HTR-8/SVneo (cell line): ENCODE results near the gene OMP.

ENCODE experiments used
- DNase-seq: peaks from one replicate; pipeline ENCODE4 v3.0.0; 2011; ENCODE audit warnings: low spot score, mixed read lengths; ENCODE audit not compliant: insufficient read length
- FAIRE-seq: peaks from 2 replicates; lab custom pipeline; 2011; peaks lifted over from hg19 to GRCh38; lab: Jason Lieb, UNC

Gene OMP

DNA sequence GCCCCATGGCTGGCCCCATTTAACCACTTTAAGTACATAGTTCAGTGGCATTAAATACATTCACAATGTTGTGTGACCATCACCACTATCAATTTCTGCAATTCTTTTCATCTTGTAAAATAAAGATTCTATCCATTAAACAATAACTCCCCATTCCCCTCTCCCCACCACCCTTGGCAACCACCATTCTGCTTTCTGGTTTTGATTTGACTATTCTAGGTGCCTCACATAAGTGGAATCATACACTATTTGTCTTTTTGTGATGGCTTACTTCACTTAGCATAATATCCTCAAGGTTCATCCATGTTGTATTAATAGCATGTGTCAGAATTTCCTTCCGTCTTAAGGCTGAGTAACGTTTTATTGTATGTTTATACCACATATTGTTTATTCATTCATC is 32.4 kb downstream of the OMP start:
- DNase-seq (no peak), FAIRE-seq (no peak)

DNA sequence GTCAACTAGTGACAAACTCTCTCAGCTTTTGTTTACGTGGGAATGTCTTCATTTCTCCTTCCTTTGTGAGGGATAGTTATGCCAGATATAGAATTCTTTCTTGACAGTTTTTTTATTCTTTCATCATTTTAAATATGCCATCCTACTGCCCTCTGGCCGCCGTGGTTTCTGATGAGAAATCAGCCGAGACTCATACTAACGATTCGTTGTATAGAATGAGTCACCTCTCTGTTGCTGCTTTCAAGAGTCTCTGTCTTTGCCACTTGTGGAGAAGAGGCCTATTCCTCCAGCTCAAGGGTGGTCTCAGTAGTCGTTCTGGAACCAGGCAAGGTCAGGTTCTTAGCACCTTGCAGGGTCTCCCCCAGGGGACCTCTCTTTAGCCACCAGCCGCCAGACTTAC is 33.4 kb downstream of the OMP start:
- FAIRE-seq: peak; percentile 13
- peak; percentile 53 for DNase-seq

DNA sequence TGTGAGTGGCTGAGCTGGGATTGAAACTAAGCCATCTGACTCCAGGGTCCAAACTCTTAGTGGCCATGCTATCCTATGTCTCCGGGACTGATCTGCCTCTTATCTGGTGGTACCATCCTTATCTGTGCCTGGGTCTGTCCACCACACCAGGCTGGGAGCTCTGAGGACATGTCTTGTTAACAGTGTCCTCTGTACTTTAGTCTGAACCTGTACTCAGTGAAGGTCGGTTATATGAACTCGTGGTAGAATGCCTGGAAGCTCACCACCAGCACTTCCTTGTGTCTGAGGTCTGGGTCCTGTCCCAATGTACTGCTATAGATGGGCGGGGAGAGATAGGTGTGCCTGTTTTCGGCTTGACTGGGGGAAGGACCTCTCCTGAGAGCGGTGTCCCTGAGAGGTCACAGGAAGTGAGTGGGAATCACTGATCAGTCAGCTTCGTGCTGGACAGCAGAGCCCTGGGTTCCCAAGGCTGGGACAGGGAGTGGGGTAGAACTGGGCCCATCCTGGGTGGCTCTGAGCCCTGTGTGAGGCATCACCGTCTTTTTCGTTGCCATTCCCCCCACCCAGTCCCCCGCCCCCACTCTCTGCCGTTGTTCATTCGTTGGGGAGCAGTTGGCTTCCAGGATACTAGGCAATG is 34.3 kb downstream of the OMP start:
- FAIRE-seq: no peak
- DNase-seq: no peak

DNA sequence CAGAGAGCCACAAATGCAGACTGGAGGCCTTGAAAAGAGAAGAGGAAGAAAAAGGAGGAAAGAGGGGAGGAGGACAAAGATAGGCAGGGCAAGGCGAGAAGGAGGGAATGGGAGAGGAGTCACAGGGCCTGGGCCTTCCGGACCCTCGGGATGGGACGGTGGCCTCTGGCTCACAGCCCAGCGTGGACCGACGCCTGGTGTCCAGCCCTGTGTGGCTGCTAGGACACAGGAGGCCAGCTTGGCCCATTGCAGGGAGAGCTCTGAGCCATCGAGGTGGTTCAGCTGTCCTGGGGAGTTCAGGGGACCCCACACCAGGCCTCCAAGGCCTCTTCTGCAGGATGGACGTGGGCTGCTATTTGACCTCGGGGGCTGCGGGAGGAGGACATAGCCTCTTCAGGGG is 34.8 kb downstream of the OMP start:
- FAIRE-seq (no peak), DNase-seq (no peak)

DNA sequence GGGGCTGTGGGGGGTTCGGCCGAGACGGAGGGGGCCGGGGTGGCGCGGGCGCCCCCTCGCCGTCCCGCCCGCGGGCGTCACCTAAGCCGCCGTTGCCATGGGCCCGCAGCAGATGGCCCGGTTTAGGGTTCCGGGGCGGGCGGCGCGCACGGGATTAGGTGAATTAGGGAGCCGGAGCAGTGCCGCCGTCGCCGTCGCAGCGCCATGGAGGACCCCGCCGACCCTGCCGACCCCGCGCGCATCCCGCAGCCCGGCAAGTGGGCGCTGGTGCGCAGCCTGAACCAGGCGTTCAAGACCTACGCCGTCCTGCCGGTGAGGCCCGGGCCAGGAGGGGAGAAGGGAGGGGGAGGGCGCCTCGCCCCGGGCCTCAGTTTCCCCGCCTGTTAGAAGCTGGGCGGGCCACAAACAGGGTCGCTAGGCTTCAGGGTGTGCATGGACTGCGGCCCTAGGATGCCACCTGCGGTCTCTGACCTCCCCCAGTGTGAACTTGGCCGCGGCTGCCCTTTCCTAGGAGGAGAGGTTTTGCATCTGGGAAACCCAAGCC is 35.5 kb downstream of the OMP start:
- FAIRE-seq (no peak), DNase-seq (no peak)

DNA sequence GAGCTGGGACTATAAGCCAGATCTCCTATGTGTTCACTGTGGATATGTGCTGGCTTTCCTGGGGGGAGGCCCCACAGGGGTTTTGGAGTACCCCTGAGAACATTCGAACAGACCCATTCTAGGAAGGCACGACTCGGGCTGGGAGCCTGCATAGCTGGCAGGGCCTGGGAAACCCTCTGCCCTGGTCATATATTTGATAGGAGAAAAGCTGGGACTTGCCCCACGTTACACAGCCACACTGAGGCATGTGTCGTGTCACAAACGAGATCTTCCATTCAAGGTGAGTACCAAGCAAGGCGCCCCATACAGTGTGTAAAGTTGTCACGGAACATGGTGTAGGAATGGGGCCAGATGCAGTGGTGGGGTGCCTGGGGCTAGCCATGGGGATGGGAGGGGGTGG is 36.6 kb downstream of the OMP start:
- DNase-seq (no peak), FAIRE-seq (peak; percentile 83)

DNA sequence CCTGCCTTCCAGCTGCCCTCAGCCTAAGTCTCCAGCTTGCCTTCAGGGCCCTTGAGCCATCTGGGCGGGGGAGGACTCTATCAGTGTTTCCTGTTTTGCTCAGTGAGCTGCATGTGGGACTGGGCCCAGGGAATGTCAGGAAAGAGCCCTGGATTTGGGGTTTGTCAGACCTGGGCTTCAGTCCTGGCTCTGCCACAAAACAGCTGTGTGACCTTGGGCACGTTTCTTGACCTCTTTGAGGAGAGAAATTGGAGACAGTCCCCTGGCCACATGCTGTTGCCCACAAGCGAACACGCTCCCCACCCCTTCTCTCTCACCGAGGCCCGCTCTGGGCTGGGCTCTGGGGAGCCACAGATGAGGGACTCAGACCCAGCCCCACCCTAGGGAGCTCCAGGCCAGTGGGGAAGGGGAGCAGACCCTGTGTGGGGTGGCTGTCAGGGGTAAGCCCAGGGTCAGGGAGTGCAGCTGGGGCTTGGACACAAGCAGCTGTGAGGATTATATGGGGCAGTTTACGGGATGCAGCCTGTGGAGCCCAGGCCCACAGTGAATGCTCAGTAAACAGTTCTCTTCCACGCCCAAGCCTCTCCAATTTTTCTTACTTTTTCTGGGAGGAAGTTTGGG is 37.7 kb downstream of the OMP start:
- DNase-seq: peak; percentile 56
- peak; percentile 62 for FAIRE-seq

DNA sequence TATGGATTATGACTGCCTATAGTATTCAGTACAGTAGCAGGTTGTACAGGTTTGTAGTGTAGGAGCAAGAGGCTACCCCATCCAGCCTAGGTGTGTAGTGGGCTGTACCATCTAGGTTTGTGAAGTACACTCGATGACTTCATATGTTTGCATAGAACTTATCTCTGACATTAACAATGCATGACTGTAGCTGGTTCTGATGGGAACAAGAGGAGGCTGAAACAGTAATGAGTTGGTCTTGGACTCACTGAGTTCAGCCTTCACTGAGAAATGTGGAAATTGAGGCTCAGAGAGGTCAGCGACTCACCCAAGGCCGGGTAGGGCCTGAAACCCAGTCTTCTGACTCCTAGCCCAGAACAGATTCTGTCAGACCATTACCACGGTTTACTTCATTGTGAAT is 38.4 kb downstream of the OMP start:
- DNase-seq: no peak
- FAIRE-seq: peak; percentile 87

DNA sequence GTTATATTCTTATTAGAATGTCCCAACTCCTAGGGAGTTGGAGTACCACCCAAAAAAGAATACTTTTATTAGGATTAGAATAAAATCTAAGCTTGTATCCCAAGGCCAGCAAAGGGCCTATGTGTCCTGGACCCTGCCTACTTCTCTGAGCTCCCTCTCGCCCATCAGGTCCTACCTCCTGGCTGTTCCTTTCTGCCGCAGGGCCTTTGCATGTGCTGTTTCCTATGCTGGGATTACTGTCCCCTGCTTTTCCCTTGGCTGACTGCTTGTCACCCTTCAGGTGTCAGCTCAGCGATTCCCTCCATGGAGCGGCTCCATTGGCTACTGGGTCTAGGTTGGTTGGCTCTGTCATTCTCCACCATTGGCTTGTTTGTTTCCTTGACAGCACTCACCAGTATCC is 38.8 kb downstream of the OMP start:
- FAIRE-seq (no peak), DNase-seq (no peak)

DNA sequence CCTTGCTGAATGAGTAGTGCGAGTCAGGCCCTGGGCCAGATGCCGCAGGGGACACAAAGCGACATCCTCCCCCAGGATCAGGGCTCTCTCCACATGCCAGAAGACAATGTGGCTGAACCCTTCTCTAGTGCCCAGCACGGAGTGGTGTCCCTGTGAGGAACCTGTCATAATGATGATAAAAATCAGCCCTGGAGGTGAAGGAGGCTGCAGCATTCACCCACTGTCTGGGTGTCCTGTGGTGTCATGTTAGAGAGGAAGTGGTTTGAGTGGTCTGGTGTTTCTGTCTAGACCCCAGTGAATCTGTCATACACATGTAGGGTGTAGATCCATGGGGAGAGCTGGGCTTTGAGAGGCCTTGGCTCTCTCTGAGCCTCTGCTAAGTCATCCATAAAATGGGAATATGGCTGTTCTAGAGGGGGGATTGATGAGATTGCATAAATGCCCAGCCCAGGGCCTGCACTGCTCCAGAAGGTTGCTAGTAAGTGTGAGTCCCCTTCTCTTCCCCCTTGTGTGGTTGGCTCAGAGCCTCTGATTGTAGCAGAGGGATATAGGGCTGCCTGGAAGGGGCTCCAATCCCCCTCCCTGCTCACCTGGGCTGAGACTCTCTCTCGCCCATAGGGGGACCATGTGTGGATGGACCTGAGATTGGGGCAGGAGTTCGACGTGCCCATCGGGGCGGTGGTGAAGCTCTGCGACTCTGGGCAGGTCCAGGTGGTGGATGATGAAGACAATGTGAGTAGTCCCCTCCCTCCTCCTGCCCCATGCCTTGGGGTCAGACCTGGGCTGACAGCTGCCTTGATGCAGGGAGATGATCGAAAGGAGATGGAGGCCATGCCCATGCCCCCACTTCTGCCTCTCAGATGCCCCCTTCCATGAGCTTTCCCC is 39.7 kb downstream of the OMP start:
- FAIRE-seq: peak; percentile 38
- no peak for DNase-seq

DNA sequence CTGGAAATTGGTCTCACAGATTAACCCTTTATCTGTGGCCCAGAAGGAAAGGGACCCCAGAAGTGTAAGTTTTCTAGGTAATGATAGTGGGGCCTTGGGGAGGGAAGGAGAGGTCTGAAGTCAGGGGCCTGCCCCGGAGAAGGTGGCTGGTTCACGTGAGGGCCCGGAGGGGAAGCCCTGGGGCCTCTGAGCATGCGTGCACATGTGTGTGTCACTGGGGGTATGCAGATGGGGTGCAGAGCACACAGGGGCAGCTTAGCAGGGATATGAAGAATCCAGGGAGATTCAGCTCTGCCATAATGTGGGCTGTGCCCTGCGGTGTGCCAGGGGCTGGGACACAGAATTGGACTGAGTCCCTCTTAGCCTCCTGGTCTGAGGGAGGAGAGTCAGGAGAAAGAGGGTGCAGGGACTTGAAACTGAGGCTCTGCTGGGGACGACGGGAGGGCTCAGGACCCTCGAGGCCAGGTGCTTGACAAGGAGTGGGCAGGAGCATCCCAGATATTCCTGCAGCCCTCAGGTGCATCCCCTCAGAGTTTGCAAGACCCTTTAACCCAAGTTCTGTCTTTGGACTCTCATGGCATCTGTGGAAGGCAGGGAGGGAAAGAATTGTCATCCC is 40.9 kb downstream of the OMP start:
- no peak for FAIRE-seq
- DNase-seq: no peak

DNA sequence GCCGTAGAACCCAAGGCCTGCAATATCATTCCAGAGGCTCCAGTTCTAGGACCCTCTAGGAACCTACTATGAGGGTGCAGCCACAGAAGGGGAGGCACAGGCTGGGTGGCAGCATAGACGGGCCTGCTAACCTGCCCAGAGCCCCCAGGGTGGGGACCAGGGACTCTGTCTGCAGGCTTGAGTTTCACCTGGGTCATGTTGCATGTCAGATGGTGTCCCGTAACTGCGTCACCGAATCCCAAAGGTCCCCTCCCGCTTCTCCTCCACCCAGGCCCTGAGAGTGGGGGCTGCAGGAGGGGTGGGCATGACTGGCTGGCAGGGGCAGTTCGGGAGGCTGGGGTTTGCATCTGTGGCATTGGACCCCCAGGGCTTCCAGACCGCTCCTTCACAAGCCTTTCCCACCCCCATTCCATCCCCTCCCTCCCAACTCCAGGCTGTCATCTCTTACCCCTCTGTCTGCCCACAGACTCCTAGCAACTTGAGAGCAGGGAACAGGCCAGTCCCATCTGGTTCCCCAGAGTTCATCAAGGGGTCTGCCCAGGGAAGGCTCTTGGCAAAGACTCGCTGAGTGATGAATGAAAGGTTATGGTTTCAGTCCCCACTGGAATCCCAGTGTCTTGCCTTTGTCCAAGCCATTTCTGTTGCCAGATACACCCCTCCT is 41.7 kb downstream of the OMP start:
- no peak for DNase-seq
- no peak for FAIRE-seq

DNA sequence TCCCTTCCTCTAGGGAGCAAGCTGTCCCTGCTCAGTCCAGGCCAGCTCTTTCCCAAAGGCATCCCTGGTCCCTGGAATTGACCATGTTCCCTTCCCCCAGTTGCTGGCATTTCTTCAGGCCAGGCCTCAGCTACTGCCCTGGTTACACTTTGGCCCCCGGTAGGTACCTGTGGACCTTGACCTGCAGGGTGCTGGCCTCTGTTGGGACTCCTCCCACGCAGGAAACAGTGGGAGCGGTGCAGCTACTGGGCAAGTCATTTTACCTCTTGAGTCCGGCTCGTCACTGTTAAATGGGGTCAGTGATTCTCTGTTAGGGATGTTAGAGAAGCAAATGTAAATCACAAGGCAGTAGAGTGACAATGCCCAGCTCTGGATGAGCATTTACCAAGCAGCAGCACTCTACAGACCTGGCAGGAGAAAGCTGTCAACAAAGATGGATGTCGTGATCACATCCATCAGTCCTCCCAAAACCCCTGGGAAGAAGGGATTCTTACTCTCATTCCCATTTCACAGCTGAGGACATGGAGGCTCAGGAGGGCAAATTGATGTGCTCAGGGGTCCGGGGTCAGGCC is 42.3 kb downstream of the OMP start:
- FAIRE-seq: no peak
- no peak for DNase-seq

DNA sequence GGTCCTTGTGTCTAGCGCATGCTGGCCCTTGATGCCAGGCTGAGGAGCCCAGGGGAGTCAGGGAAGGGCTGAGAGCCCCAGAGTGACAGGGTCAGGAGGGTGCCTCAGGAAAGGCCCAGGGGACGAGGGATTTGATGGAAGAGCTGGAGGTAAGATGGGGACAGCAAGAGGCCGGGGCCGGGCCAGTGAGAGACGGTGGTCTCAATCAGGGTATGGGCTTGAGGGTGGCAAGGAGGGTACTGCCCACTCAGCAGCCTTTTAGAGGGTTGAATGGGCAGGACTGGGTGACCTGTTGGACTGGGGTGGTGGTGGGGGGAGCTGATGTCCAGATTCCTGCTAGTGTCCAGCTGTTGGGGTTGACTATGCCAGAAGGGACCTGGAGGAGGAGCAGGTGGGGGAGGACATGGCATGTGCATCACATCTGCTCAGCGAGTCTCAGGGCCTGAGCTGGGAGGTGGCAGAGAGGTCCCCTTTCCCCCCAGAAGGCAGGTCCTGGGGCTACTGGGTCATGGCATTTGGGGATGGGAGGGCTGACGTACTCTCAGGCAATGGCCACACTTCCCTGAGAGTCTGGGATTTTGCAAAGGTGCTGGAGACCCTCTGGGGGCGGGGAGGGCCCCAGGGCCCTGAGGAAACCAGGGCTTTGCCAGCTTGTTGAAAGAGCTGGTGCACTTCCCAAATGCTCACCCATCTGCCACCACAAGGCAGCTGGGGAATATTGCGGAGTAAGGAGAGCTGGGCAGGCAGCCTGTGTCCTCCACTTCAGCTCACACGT is 43.8 kb downstream of the OMP start:
- FAIRE-seq (no peak), DNase-seq (no peak)

DNA sequence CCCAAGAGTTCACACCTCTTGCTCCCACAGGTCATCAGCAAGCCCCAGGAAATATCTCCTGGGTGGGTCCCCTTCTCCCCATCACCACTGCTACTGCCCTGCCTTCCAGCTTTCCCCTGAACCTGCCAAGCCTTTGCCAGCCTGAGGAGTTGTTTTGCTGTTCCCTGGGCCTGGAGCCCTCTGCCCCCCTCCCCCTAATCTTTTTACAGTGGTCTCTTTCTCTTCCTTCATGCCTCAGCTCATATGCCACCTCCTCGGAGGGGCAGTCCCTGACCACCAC is 44.3 kb downstream of the OMP start:
- DNase-seq (no peak), FAIRE-seq (no peak)

DNA sequence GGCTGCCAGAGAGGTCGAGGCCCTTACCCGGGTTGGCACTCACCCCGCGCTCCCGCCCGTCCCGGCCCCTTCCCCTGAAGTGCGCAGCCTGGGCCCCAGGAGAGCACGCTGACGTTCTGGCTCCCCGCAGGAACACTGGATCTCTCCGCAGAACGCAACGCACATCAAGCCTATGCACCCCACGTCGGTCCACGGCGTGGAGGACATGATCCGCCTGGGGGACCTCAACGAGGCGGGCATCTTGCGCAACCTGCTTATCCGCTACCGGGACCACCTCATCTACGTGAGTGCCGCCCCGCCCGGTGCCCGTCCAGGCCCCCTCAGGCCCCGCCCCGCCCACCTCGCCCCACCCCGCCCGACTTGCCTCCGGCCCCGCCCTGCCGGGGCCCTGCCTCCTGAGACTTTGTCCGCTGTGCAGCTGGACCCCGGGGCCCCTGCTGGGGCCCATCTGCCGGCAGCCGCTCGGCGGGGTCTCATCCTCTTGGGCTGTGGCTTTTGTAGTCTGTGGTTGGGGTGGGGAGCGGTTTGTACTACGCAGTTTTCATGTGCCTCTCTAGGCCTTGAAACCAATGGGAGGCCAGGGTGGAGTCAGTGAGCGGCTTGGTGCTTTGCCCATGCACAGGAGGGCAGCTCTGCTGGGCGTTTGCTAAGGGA is 45.2 kb downstream of the OMP start:
- no peak for DNase-seq

DNA sequence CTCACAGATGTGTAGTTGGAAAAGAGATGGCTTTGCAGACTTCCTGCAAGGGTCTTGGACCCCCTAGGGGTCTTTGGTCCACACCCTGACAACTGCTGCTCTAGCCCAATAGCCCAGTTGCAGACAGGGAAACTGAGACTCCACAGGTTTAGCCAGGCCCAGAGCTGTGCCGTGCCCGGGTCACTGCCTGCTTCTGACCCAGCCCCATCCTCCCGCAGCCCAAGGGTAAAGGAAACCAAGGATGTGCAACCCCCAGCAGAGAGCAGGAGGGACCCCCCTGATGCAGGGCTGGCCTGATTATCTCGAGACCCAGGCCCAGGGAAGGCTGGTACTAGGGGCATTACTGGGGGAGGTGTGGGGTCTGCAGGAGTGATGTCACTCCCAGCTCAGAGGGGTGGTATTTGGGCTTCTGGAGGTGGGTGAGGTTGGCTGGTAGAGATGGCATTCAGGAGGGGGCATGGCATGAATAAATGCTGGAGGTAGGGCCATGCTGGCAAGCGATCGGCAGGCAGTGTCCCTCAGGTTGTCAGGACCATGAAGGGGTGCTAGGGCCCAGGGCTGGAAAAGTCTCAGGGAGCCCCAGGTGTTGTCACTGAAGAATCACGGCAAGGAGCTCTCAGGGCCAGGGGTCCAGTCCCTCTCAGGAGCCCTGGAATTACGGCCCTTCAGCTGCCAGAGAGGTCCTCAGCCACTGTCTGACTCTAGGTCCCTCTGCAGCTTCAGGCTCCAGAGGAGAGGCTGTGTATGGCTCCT is 46.5 kb downstream of the OMP start:
- no peak for DNase-seq
- FAIRE-seq: no peak

More for the DNA sequence above, 45.2 kb downstream of the OMP start:
- no peak for FAIRE-seq

DNA sequence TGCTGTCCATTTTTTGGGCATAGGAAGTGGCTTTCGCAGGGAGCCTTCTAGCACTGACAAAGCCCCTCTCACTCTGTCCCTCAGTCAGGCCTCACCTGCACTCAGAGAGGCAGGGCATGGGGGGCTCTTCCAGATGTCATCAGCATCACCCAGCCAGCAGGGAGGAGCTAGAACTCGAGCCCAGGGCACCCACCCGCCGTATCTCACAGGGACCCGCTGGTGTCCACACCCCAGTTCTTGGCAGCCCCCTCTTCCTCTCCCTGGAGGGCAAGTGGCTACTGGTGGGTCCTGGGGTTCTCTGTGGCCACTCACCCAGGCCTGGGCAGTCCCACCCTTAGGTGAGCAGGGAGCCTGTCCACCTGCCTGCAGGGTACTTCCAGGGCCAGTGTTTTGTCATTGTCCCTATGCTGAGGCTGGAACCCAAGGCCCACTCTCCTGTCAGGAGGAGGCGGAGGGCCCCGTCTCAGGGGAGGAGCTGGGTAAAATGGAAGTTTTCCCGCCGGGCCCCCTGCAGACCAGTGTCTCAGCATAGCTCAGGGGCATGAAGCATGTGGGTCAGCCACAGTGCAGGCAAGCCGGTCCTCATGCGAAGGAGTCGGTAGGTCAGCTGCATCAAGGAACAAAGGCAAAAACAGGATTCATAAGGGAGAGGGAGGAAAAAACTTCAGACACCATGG is 47.2 kb downstream of the OMP start:
- FAIRE-seq: no peak
- DNase-seq: no peak
